ENCODE data around the gene MAP1LC3B. TPM values are rescaled to one million over a fixed set of nuclear protein-coding genes. Genes with fewer than 3 reads are reported as not detected.

MAP1LC3B gene
- total RNA-seq, 1 donor from 2014 or later: 58.9 TPM

DNA sequence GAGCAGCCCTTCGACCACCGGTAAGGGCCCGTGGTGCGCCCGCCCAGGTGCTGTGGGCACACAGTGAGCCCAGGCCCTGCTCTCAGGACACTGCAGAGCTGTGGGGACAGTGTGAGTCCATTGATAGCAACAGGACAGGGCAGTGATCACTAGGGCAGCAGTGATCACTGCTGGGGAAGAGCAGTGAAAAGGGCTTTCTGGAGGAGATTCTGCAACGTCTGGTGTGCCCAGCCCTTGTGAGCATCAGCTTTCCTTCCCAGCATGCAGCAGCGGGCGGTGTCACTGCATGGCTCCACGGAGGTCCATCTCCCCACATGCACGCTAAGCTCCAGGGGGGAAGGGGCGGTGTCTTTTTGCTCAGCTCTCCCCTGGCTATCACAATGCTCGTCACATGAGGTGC lies 32.1 kb downstream of the MAP1LC3B start:
- intact Hi-C loops (cut with micrococcal nuclease): no loop called here

DNA sequence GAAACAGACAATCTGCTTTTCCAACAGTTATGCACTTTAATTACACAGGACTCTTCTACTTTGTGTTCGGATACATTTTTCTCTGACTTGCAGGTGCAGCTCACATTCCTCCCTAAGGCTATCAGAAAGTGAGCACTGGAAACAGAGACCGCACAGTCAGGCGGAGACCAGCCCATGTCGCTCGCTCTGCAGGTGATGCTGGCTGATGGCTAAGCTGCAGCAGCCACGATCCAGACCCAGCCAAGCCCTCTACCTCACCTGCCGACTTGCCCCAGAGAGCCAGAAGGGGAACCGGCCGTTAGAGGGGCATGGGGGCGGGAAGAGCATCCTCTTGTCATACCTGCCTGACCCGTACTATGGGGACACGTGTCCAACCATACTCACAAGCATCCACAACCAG lies 33.8 kb downstream of the MAP1LC3B start:
- intact Hi-C loops (cut with micrococcal nuclease): no loop called here

DNA sequence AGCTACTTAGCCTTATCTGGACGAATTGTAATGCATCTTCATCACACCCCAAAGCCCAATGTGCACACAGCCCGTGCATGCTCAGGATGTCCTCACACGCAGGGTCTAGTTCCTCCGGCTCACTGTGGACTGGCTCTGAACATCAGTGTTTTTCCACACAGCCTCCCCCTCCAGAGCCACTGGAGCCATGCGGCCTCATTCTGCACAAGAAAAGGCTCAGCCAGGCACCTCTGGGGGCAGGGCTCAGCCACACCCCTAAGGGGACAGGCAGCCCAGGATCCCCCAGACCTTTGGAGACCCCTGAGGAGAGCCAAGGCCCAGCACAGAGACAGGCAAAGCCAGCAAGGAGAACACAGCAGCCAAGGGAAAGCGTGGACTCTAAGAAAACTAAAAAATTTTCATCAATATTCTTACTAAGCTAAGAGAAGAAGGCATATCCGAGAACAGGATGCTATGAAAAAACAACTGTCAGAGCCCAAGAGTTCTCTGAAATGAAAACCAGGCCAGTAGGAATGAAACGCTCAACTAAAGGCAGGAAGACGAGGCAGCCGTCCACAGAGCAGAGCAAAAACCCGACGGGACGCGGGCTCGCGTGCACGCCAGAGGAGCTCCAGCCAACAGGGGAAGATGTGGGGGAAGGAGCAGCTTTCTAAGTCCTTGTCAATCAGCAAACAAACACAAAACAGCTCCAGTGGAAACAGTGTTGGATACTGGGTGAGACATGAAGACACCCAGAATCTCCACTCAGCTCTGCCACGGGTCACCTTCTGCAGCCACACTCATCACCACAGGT lies 34.5 kb downstream of the MAP1LC3B start:
- intact Hi-C loops (cut with micrococcal nuclease): no loop called here

GRCh38 chr16:87431926-87432325 lies 39.8 kb downstream of the MAP1LC3B start:
- intact Hi-C loops (cut with micrococcal nuclease): no loop called here

DNA sequence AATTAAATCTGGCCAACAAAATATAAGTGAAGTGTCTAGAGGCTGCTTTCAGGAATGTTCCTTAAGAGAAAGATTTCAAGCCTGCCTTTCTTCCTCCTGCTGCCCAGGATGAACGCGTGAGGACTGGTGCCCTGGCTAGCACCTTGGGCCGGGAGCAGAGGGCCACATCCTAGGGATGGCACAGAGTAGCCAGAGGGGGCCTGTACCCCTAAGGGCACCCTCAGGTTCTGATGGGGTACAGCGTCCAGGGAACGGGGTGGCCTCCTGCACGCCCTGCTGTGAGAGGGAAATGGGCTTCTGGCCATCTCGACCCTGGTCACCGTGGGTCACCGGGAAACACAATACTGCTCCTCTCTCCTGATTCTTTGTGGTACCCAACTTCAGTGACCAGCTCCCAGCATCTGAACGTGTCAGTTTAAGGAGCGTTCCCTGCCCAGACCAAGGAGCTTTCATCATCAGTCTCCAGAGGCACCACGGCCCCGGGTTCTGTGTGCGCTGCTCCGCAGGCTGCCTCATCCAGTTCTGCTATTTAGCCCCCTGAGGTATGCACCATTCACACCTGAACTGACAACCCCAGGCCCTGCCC lies 40.3 kb downstream of the MAP1LC3B start:
- intact Hi-C loops (cut with micrococcal nuclease): no loop called here

DNA sequence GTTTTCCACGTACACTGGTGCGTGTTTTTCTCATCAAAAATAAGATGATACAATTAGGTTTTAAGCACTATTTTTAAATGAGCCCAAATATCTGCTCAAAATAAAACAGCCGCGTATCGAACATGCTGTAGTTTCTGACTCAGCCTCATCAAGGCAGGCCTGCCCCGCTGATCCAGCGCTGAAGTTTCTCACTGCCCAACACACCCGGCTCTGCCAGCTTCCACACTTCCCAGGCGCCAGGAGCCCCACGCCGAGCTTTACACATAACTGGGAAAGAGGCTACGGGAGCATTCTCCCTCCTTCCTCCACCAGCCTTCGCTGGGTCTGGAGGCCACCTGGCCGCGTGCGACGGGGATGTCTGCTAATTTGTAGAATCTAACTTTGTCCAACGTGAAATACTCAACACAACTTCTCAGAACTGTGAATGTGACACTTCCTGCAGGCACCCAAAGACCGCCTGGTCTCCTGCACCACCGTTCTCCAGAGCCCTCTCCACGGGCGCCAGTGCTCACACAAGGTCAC lies 42.1 kb downstream of the MAP1LC3B start:
- intact Hi-C loops (cut with micrococcal nuclease): no loop called here

DNA sequence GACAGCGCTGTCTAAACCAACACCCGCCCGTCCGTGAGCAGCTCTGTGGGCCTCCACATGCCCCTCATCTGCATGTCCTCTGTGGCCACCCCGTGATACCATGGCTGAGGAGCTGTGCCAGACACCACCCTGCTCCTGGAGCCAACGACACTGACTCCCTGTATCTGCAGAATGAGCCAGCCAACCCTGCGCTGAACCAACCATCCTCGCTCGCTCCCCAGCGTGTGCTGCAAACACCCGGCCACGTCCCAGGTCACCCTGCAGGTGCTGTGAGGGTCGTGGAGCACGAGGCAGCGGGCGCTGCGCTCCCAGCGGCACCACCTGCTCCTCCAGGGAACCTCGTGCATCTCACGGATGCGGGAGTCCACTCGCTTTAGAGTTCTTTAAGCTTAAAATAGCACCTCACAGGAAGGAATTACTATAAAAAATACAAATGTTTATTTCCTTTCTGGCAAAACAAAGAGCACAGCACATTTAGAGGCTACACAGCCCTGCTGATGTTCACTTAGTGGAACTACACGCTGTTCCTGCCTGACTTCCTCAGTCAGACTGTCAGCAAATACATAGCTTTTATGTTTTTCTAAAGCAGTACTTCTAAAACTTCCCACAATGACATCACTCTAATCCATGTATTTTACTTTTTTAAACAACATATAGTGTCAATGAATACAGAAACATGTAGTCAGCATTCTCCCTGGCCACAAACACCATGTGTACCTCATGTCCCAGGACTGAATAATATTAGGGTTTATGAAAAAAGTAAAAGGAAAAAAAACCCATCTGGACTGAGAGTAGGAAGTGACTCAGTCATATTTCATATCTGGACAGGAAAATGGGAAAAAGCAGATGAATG lies 43.5 kb downstream of the MAP1LC3B start:
- intact Hi-C loops (cut with micrococcal nuclease): no loop called here

GRCh38 chr16:87436225-87437172 lies 44.4 kb downstream of the MAP1LC3B start:
- intact Hi-C loops (cut with micrococcal nuclease): no loop called here

DNA sequence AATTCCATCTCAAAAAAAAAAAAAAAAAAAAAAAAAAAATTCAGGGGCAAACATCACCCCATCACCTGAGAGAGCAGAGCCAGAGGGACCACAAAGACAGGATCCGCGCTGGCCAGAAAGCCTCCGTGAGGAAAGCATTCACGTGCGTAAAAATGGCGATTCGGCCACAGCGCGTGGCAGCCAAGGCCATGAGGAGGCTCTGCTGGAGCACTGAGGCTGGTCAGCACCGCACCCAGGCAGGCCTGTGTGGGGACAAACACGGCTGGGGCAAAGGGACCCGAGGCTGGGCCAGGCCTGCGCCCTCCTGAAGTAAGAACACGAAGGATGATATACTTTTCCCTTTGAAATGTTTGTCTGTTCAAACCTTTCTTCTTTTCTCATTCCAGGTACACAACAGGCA lies 45.2 kb downstream of the MAP1LC3B start:
- intact Hi-C loops (cut with micrococcal nuclease): no loop called here

- intact Hi-C loops (cut with micrococcal nuclease): no loop called here
Measured at GRCh38 chr16:87437911-87438610, 45.9 kb downstream of the MAP1LC3B start.

DNA sequence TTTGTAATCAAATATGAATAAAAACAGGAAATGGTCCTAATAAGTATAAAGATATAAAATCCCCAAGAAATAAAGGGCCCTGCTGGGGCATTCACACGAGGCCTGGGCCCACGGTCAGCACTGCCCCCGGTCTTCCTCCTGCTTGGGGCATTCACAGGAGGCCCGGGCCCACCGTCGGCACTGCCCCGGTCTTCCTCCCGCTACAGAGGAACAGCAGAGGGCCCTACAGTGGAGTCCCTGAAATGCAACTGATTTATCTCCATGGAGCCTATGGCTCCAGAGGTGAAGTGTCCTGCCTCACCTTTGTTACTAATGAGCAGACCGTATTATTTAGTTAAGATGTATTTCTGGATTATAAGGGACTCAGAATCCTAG lies 46.5 kb downstream of the MAP1LC3B start:
- intact Hi-C loops (cut with micrococcal nuclease): no loop called here

GRCh38 chr16:87439926-87440325 lies 47.8 kb downstream of the MAP1LC3B start:
- intact Hi-C loops (cut with micrococcal nuclease): no loop called here

DNA sequence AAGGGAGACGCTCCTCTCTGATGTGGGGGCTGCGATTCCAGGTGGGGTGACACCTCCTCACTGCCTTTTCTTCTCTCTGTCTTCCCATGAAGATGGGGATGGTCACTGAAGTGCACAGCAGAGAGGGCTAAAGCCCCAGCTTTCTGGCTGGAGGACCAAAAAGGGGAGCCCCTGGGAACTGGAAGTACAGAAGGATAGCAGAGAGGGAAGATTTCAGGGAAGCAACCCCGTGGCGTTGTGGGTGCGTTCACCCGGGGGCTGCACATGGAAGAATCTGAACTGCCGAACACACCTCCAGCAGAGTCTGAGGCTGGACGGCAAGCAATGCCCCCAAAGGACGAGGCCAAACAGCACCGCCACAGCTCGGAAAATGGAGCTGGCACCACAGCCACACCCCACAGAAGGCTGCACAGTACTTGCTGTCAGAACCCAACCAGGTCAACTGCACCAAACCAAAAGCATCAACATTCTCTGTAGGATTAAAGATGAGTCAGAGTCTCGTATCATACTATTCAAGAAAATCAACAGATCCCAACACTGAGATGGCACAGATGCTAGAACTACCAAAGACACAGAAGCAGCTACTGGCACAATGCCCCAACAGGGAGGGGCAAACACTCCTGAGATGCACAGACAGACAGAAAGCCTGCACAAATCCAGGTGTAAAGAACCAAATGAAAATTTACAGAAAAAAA lies 49.9 kb downstream of the MAP1LC3B start:
- intact Hi-C loops (cut with micrococcal nuclease): no loop called here

GRCh38 chr16:87442581-87442966 lies 50.4 kb downstream of the MAP1LC3B start:
- intact Hi-C loops (cut with micrococcal nuclease): no loop called here

DNA sequence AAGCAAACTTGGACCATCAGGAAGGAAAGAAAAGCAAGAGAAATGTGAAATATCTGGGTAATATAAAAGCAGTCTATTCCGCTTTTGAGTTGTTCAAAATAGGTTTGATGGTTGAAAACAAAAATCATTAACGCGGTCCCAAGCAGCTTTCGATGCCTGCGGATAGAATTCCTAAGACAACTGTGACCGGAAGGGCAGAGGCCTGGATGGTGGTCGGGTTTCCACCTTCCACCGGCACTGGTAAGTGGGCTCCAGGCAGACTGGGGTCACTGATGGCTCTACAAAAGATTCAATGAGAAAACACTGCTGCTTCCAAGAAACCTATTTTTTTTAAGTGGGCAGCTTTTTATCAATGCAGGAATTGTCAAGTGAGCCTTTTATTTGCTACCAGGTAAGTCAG lies 50.9 kb downstream of the MAP1LC3B start:
- intact Hi-C loops (cut with micrococcal nuclease): no loop called here

DNA sequence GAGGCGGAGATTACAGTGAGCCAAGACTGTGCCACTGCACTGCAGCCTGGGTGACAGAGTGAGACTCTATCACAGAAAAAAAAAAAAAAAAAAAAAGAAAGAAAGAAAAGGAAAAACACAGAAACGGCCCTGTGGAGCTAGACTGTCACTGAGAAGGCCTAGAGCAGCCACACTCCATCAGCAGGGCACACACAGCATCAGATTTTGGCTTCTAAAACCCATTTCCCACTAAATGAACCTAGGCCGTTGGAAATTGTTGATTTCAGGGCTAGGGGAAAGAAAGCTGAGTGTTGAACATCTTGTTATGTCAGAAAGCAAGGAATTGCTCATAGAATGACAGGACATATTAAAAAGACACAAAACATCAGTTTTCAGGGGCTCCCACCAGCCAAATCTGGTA lies 51.8 kb downstream of the MAP1LC3B start:
- intact Hi-C loops (cut with micrococcal nuclease): no loop called here

DNA sequence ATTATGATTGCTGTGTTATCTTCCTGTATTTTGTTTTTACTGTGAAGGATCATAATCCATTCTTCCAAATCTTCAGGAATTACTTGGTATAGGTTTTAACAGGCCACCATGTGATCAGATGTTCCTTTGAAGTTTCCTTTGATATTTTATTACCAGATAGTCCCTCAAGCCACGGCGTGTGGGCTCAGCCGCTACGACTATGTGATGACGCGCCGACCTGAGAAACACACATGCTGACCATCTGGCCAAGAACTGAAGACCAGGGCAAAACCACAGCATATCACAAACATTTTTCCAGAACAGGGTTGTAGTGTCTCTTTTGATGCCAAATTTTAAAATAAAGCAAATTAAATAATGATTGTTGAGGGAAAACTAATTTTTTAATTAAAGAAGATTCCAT lies 53.4 kb downstream of the MAP1LC3B start:
- intact Hi-C loops (cut with micrococcal nuclease): no loop called here

- intact Hi-C loops (cut with micrococcal nuclease): no loop called here
Measured at GRCh38 chr16:87446479-87446878, 54.3 kb downstream of the MAP1LC3B start.

- intact Hi-C loops (cut with micrococcal nuclease): no loop called here
Measured at GRCh38 chr16:87447323-87447722, 55.2 kb downstream of the MAP1LC3B start.

DNA sequence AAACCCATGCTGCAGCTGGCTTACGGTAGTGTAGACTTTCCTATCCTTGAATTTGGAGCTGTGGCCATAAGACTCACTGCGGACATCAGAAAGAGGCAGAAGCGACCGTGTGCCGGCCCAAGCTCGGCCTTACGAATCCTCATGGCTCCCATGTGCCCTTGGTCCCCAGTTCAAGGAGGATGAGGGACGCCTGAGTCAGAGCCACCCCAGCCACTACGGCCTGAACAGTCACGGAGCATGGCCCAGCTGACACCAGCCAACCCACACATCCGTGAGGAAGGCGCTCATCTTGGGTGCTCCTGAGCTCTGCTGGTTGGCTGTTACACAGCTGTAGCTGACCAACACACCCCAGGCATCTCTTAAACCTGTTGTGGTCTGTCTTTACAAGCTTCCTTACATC lies 56.7 kb downstream of the MAP1LC3B start:
- intact Hi-C loops (cut with micrococcal nuclease): no loop called here

Data from T-helper 1 cell treated with Interleukin-12 subunit alpha and Interleukin-12 subunit beta and Interleukin-4 antibody, amounts not matched to agents 30 ng/mL and 1 ng/mL, for 36 hours (primary cell).